Measurements from ENCODE around the gene JAKMIP2.

JAKMIP2 gene

GRCh38 chr5:147613359-147613758, 169.2 kb downstream of the JAKMIP2 start:
- no peak for ATAC-seq
- TF ChIP-seq PPARA (CRISPR knock-in tag; IDR thresholded peaks at IDR 0.05; ENCODE audit: borderline replicate concordance), result no peak
- no peak for TF ChIP-seq PATZ1 (CRISPR knock-in tag; IDR thresholded peaks at IDR 0.05; ENCODE audit: borderline replicate concordance)
- no peak for TF ChIP-seq ISL1 (CRISPR knock-in tag; IDR thresholded peaks at IDR 0.05)
- TF ChIP-seq CSDC2 (CRISPR knock-in tag; IDR thresholded peaks at IDR 0.05), result no peak
- no peak for TF ChIP-seq ZNF8 (CRISPR knock-in tag; IDR thresholded peaks at IDR 0.05)
- no peak for TF ChIP-seq ZFP30 (CRISPR knock-in tag; IDR thresholded peaks at IDR 0.05)
- no peak for TF ChIP-seq ESRRG (CRISPR knock-in tag; IDR thresholded peaks at IDR 0.05)
- TF ChIP-seq RARB (CRISPR knock-in tag; IDR thresholded peaks at IDR 0.05), result no peak
- no peak for TF ChIP-seq GLIS3 (CRISPR knock-in tag; IDR thresholded peaks at IDR 0.05)
- TF ChIP-seq ARNTL (CRISPR knock-in tag; IDR thresholded peaks at IDR 0.05; ENCODE audit: borderline replicate concordance, low read depth), result no peak
- no peak for TF ChIP-seq ZFP3 (CRISPR knock-in tag; IDR thresholded peaks at IDR 0.05)
- TF ChIP-seq, protein P1, sequence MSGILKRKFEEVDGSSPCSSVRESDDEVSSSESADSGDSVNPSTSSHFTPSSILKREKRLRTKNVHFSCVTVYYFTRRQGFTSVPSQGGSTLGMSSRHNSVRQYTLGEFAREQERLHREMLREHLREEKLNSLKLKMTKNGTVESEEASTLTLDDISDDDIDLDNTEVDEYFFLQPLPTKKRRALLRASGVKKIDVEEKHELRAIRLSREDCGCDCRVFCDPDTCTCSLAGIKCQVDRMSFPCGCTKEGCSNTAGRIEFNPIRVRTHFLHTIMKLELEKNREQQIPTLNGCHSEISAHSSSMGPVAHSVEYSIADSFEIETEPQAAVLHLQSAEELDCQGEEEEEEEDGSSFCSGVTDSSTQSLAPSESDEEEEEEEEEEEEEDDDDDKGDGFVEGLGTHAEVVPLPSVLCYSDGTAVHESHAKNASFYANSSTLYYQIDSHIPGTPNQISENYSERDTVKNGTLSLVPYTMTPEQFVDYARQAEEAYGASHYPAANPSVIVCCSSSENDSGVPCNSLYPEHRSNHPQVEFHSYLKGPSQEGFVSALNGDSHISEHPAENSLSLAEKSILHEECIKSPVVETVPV (CRISPR knock-in tag; IDR thresholded peaks at IDR 0.05), result no peak

- TF ChIP-seq CSDC2 (CRISPR knock-in tag; IDR thresholded peaks at IDR 0.05), result no peak
- no peak for ATAC-seq
Observed at GRCh38 chr5:147611483-147611882, 171.0 kb downstream of the JAKMIP2 start.

DNA sequence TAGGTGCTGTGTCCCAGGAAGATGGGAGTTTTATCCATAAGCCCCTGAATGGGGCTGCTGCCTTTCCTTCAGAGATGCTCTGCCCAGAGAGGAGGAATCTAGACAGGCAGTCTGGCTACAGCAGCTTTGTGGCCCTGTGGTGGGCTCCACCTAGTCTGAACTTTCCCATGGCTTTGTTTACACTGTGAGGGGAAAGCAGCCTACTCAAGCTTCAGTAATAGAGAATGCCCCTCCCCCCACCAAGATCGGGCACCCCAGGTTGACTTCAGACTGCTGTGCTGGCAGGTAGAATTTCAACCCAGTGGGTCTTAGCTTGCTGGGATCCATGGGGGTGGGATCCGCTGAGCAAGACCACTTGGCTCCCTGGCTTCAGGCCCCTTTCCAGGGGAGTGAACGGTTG, 171.7 kb downstream of the JAKMIP2 start:
- no peak for ATAC-seq
- TF ChIP-seq ZC3H10 (CRISPR knock-in tag; IDR thresholded peaks at IDR 0.05), result no peak
- no peak for TF ChIP-seq ZNF565 (CRISPR knock-in tag; conservative IDR thresholded peaks at IDR 0.05; ENCODE audit: low read depth)
- TF ChIP-seq ZNF8 (CRISPR knock-in tag; IDR thresholded peaks at IDR 0.05), result no peak
- TF ChIP-seq SNAI2 (CRISPR knock-in tag; IDR thresholded peaks at IDR 0.05), result no peak
- no peak for TF ChIP-seq ESRRG (CRISPR knock-in tag; IDR thresholded peaks at IDR 0.05)
- TF ChIP-seq GLIS3 (CRISPR knock-in tag; IDR thresholded peaks at IDR 0.05), result no peak
- no peak for TF ChIP-seq ARNTL (CRISPR knock-in tag; IDR thresholded peaks at IDR 0.05; ENCODE audit: borderline replicate concordance, low read depth)
- no peak for TF ChIP-seq ZFP30 (CRISPR knock-in tag; IDR thresholded peaks at IDR 0.05)
- TF ChIP-seq PPARA (CRISPR knock-in tag; IDR thresholded peaks at IDR 0.05; ENCODE audit: borderline replicate concordance), result no peak
- no peak for TF ChIP-seq ZFP3 (CRISPR knock-in tag; IDR thresholded peaks at IDR 0.05)
- no peak for TF ChIP-seq OSR1 (CRISPR knock-in tag; IDR thresholded peaks at IDR 0.05)
- no peak for TF ChIP-seq PATZ1 (CRISPR knock-in tag; IDR thresholded peaks at IDR 0.05; ENCODE audit: borderline replicate concordance)
- no peak for TF ChIP-seq ISL1 (CRISPR knock-in tag; IDR thresholded peaks at IDR 0.05)
- TF ChIP-seq, protein P2, sequence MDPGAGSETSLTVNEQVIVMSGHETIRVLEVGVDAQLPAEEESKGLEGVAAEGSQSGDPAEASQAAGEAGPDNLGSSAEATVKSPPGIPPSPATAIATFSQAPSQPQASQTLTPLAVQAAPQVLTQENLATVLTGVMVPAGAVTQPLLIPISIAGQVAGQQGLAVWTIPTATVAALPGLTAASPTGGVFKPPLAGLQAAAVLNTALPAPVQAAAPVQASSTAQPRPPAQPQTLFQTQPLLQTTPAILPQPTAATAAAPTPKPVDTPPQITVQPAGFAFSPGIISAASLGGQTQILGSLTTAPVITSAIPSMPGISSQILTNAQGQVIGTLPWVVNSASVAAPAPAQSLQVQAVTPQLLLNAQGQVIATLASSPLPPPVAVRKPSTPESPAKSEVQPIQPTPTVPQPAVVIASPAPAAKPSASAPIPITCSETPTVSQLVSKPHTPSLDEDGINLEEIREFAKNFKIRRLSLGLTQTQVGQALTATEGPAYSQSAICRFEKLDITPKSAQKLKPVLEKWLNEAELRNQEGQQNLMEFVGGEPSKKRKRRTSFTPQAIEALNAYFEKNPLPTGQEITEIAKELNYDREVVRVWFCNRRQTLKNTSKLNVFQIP (CRISPR knock-in tag; IDR thresholded peaks at IDR 0.05; ENCODE audit: borderline replicate concordance, low read depth), result no peak
- no peak for TF ChIP-seq RARB (CRISPR knock-in tag; IDR thresholded peaks at IDR 0.05)
- TF ChIP-seq CSDC2 (CRISPR knock-in tag; IDR thresholded peaks at IDR 0.05), result no peak
- no peak for TF ChIP-seq TCF4 (CRISPR knock-in tag; IDR thresholded peaks at IDR 0.05; ENCODE audit: borderline replicate concordance)
- TF ChIP-seq, protein P3, sequence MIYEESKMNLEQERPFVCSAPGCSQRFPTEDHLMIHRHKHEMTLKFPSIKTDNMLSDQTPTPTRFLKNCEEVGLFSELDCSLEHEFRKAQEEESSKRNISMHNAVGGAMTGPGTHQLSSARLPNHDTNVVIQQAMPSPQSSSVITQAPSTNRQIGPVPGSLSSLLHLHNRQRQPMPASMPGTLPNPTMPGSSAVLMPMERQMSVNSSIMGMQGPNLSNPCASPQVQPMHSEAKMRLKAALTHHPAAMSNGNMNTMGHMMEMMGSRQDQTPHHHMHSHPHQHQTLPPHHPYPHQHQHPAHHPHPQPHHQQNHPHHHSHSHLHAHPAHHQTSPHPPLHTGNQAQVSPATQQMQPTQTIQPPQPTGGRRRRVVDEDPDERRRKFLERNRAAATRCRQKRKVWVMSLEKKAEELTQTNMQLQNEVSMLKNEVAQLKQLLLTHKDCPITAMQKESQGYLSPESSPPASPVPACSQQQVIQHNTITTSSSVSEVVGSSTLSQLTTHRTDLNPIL (CRISPR knock-in tag; IDR thresholded peaks at IDR 0.05; ENCODE audit: low read depth), result no peak
- no peak for TF ChIP-seq BACH2 (CRISPR knock-in tag; IDR thresholded peaks at IDR 0.05; ENCODE audit: borderline replicate concordance)

- no peak for ATAC-seq
- TF ChIP-seq, protein P2 (CRISPR knock-in tag; IDR thresholded peaks at IDR 0.05; ENCODE audit: borderline replicate concordance, low read depth), result no peak
- TF ChIP-seq TCF4 (CRISPR knock-in tag; IDR thresholded peaks at IDR 0.05; ENCODE audit: borderline replicate concordance) (no peak), CSDC2 (CRISPR knock-in tag; IDR thresholded peaks at IDR 0.05) (no peak), PPARA (CRISPR knock-in tag; IDR thresholded peaks at IDR 0.05; ENCODE audit: borderline replicate concordance) (no peak)
- TF ChIP-seq, protein P4, sequence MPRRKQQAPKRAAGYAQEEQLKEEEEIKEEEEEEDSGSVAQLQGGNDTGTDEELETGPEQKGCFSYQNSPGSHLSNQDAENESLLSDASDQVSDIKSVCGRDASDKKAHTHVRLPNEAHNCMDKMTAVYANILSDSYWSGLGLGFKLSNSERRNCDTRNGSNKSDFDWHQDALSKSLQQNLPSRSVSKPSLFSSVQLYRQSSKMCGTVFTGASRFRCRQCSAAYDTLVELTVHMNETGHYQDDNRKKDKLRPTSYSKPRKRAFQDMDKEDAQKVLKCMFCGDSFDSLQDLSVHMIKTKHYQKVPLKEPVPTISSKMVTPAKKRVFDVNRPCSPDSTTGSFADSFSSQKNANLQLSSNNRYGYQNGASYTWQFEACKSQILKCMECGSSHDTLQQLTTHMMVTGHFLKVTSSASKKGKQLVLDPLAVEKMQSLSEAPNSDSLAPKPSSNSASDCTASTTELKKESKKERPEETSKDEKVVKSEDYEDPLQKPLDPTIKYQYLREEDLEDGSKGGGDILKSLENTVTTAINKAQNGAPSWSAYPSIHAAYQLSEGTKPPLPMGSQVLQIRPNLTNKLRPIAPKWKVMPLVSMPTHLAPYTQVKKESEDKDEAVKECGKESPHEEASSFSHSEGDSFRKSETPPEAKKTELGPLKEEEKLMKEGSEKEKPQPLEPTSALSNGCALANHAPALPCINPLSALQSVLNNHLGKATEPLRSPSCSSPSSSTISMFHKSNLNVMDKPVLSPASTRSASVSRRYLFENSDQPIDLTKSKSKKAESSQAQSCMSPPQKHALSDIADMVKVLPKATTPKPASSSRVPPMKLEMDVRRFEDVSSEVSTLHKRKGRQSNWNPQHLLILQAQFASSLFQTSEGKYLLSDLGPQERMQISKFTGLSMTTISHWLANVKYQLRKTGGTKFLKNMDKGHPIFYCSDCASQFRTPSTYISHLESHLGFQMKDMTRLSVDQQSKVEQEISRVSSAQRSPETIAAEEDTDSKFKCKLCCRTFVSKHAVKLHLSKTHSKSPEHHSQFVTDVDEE (CRISPR knock-in tag; IDR thresholded peaks at IDR 0.05), result no peak
- TF ChIP-seq, protein P1 (CRISPR knock-in tag; IDR thresholded peaks at IDR 0.05), result no peak
Observed at GRCh38 chr5:147601652-147602051, 180.9 kb downstream of the JAKMIP2 start.

Data from SK-N-SH treated with all-trans-retinoic acid at 6 μM for 48 hours (cell line).